A673 (cell line): ENCODE results near the gene MDM2.

Source experiments
- CTCF ChIP-seq: fragments of 300-800, 200-600 bp; sonication (generic); conservative IDR thresholded peaks from 2 replicates; pipeline ENCODE4 v1.5.1; 2017; ENCODE audit warnings: low read depth, mild to moderate bottlenecking, antibody characterized with exemption, low read length, moderate library complexity, mixed read lengths
- EZH2 ChIP-seq: fragments of 200-600 bp; sonication (generic); IDR thresholded peaks from 2 replicates; pipeline ENCODE4 v1.6.1; 2017; ENCODE audit warnings: borderline replicate concordance, low read depth, mild to moderate bottlenecking, mixed read lengths, antibody characterized with exemption, low read length; ENCODE audit not compliant: poor library complexity, severe bottlenecking

GRCh38 chr12:68861890-68862289 lies 53.9 kb downstream of the MDM2 start:
- TF ChIP-seq CTCF = no peak
- TF ChIP-seq EZH2 = no peak
